Left ventricle myocardium inferior (tissue), 1 donor: Measurements from ENCODE around the gene PRRC2B. TPM values are rescaled to one million over a fixed set of nuclear protein-coding genes. Genes with fewer than 3 reads are reported as not detected.
A peak's percentile ranks its signal among the peaks of the same experiment; 100 is the strongest.

Experiments used
- DNase-seq: peaks from one replicate; pipeline ENCODE4 v3.0.0-alpha.2; 2020
- H3K27ac ChIP-seq: fragments of 200-600 bp; replicated peaks from 2 replicates; pipeline ENCODE4 v1.8.0; 2021
- H3K27me3 ChIP-seq: fragments of 200-600 bp; 2 replicates; pipeline ENCODE4 v1.8.0; 2021; ENCODE audit warnings: low read depth
- H3K36me3 ChIP-seq: fragments of 200-600 bp; 2 replicates; pipeline ENCODE4 v1.8.0; 2021
- H3K4me1 ChIP-seq: fragments of 200-600 bp; 2 replicates; pipeline ENCODE4 v1.8.0; 2021
- H3K4me3 ChIP-seq: fragments of 200-600 bp; 2 replicates; pipeline ENCODE4 v1.8.0; 2021; ENCODE audit warnings: mild to moderate bottlenecking, moderate library complexity
- H3K9me3 ChIP-seq: fragments of 200-600 bp; replicated peaks from 2 replicates; pipeline ENCODE4 v1.8.0; 2021
- intact Hi-C: fragments of 100-400 bp; cut with micrococcal nuclease; formaldehyde crosslinking; loops from one replicate; pipeline ENCODE4 v1.11.0; 2022
- total RNA-seq: library from RNA; stranded (reverse); fragmentation: NEBNext Ultra II Directional; extraction: Animal tissue kit (Norgen Biotek cat#: 25700); gene quantifications from one replicate; pipeline ENCODE4 v1.2.1, GENCODE V29; 2021
- TF ChIP-seq, protein P1 (sequence below): fragments of 200-600 bp; IDR thresholded peaks from 2 replicates; pipeline ENCODE4 v1.8.0; 2021; ENCODE audit warnings: antibody characterized with exemption, mild to moderate bottlenecking, borderline replicate concordance
- donor health status: DM: no; HTN: yes; CAD: no; lungs with severe emphysema.

PRRC2B gene
- total RNA-seq, 1 donor from 2014 or later: 109 TPM

DNA sequence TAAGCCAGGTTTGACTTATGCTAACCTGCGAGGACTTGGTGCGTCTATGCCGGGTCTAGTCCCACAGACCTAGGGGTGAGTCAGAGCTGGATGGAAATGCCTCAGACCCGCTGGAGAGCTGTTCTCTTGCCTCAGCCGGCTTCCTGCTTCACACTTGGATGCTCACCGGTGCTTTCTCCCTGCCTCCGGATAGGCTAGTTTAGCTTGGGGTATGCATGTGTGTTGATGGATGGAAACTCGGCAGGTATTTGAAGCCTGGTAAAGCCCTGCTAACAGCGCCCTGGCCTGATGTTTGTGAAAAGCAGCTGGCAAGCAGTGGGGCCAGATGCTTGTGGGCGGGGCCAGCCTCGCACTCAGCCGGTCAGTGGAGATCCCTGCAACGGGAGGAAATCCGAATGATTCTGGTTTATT is 29.3 kb downstream of the PRRC2B start:
- no peaks in the 10 kb centered on the region for H3K27me3 ChIP-seq
- H3K4me3 ChIP-seq: peak overlapping the region; percentile 13
- DNase-seq: peak; percentile 64
- H3K27ac ChIP-seq: peak overlapping the region; percentile 76
- no peaks in the 10 kb centered on the region for H3K9me3 ChIP-seq
- peaks cover 83% of the 10 kb centered on the region for H3K4me1 ChIP-seq
- intact Hi-C loops: no loop called here
- TF ChIP-seq, protein P1, sequence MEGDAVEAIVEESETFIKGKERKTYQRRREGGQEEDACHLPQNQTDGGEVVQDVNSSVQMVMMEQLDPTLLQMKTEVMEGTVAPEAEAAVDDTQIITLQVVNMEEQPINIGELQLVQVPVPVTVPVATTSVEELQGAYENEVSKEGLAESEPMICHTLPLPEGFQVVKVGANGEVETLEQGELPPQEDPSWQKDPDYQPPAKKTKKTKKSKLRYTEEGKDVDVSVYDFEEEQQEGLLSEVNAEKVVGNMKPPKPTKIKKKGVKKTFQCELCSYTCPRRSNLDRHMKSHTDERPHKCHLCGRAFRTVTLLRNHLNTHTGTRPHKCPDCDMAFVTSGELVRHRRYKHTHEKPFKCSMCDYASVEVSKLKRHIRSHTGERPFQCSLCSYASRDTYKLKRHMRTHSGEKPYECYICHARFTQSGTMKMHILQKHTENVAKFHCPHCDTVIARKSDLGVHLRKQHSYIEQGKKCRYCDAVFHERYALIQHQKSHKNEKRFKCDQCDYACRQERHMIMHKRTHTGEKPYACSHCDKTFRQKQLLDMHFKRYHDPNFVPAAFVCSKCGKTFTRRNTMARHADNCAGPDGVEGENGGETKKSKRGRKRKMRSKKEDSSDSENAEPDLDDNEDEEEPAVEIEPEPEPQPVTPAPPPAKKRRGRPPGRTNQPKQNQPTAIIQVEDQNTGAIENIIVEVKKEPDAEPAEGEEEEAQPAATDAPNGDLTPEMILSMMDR: no peak
- no peaks in the 10 kb centered on the region for H3K36me3 ChIP-seq

DNA sequence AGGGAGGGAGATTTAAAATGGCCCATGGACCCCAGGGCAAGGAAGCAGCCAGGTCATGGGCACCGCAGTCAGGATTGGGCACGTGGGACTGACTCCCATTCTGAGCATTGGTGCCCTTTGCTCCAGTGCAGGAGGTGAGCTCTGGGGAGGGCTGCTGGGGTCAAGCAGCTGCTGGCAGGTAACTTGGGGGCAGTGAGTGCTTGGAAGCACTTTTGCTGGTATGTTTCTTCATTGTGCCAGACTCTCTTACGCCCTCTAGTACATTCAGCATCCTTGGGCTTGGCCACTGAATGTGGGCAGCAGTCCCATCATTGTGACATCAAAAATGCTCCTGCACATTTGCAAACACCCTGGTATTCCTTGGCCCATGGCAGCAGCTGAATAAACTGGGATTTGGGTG is 32.7 kb downstream of the PRRC2B start:
- DNase-seq: no peak
- H3K27ac ChIP-seq: no peak overlapping the region
- peaks cover 70% of the 10 kb centered on the region for H3K4me1 ChIP-seq
- H3K27me3 ChIP-seq: no peaks in the 10 kb centered on the region
- no peak overlapping the region for H3K4me3 ChIP-seq
- TF ChIP-seq, protein P1: no peak
- peaks cover 5% of the 10 kb centered on the region for H3K36me3 ChIP-seq
- H3K9me3 ChIP-seq: no peaks in the 10 kb centered on the region
- intact Hi-C loops: no loop called here

DNA sequence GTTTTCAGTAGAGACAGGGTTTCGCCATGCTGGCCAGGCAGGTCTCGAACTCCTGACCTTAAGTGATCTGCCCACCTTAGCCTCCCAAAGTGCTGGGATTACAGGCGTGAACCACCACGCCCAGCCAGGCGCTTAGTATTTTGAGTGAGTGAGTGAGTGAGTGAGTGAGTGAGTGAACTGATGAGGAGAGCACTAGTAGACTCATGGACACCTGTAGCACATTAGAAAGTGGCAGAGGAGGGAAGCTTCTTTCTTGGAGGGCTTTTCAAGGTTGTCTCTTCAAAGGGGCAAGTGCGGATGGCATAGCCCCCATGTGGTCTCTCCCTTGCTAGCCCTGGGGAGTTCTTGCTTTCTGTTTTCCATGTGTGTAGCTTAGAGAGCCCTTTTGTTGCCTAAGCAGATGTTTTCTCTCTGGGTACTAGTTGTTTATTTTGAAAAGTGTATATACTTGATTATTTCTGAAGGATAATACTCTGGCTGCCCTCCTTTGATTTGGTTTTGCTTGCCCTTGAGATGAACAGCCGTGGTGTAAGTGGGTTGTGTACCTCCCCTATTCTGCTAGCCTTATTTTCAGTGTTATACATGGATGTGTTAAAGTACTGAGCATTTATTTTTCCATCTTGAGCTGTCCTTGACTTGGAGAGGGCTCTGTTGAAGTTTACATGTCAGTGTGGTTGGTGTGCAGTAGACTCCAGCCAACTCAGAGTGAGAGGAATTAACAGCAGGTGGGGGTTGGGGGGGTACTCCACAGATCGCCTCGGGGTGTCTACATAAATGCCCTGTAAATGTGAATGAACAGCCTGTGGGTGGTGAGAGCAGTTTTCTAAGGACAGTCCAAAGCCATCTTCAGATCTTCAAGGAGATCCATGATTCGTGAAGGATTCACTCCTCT is 35.5 kb downstream of the PRRC2B start:
- Histone ChIP-seq H3K36me3 (peaks cover 25% of the 10 kb centered on the region), H3K4me1 (peaks cover 67% of the 10 kb centered on the region), H3K27ac (peak overlapping the region; percentile 11), H3K27me3 (no peaks in the 10 kb centered on the region), H3K9me3 (no peaks in the 10 kb centered on the region), H3K4me3 (no peak overlapping the region)
- intact Hi-C loops: no loop called here
- TF ChIP-seq, protein P1: no peak
- DNase-seq: no peak

DNA sequence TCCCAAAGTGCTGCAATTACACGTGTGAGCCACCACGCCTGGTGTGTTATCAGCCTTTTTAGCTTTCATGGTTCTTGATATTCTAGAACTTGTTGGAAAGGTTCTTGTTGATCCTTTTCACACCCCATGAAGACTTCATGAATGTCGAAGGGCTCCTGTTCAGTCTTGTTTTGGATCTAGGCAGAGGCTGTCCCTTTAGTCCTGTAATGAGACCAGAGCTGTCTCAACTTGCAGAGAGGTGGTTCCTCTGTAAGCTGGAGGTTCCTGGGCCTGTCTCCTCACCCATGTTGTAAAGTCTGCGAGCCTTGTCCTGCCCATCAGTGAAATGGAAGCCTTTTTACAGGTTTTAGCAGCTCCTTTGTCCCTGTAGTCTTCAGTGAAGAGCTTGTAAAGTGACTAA is 38.2 kb downstream of the PRRC2B start:
- peak overlapping the region; percentile 62 for H3K27ac ChIP-seq
- no peak for DNase-seq
- H3K27me3 ChIP-seq: no peaks in the 10 kb centered on the region
- peaks cover 42% of the 10 kb centered on the region for H3K36me3 ChIP-seq
- H3K9me3 ChIP-seq: no peaks in the 10 kb centered on the region
- intact Hi-C loops: no loop called here
- H3K4me3 ChIP-seq: no peak overlapping the region
- peaks cover 76% of the 10 kb centered on the region for H3K4me1 ChIP-seq
- TF ChIP-seq, protein P1: no peak

DNA sequence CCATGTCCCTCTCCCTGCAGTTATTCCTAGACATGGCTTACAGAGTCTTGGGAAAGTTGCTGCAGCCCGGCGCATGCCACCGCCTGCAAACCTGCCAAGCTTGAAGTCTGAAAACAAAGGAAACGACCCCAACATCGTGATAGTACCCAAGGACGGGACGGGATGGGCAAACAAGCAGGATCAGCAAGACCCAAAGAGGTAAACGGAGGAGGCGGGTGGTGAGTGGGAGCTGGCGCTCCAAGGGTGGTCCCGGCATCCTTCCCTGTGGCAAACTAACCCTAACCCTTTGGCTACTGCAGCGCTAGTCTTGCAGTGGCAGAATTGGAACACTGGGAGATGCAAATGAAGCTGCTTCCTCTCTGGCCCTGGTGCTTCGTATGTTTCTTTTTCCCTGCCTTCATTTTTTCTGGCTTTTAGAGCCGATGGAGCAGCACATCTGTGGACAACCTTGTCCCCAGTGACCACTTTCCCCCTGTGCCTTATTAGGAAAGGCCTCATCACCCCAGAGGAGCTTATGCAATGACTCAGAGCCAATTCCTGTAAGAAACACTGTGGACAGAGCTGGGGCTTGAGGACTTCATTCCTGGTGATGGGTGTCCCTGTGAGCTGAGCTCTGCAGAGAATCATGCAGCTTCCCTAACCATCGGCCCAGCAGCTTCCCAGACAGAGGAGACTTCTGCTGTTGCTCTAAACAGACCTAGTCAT is 38.9 kb downstream of the PRRC2B start:
- peaks cover 76% of the 10 kb centered on the region for H3K4me1 ChIP-seq
- peak overlapping the region; percentile 62 for H3K27ac ChIP-seq
- no peaks in the 10 kb centered on the region for H3K27me3 ChIP-seq
- H3K9me3 ChIP-seq: no peaks in the 10 kb centered on the region
- no peak for DNase-seq
- H3K36me3 ChIP-seq: peaks cover 49% of the 10 kb centered on the region
- intact Hi-C loops: no loop called here
- TF ChIP-seq, protein P1: no peak
- H3K4me3 ChIP-seq: no peak overlapping the region
